H1 (cell line): ENCODE data around the gene OR10A2. TPM values are rescaled to one million over a fixed set of nuclear protein-coding genes. Genes with fewer than 3 reads are reported as not detected.

Experiments
- SIRT6 ChIP-seq: IDR thresholded peaks from one replicate; pipeline ENCODE4 v1.7.1; 2012; ENCODE audit warnings: low read length, inconsistent platforms
- SUZ12 ChIP-seq: fragments of 200-600 bp; sonication (generic); IDR thresholded peaks from 2 replicates; pipeline ENCODE4 v1.6.1; 2012; ENCODE audit warnings: mild to moderate bottlenecking, inconsistent platforms, low read length, moderate library complexity, mixed read lengths
- polyA plus RNA-seq, 7 experiments: library from polyadenylated mRNA; depleted of rRNA in 3 of 7; stranded (reverse) in 5 of 7; unstranded in 2 of 7; fragments of >200 nt in 5 of 7; fragments of 200-250 nt in 2 of 7; gene quantifications; 1 replicate in 5 of 7; 2 replicates in 1 of 7; 4 replicates in 1 of 7; pipeline versions ENCODE4 v1.2.1 to v1.2.3, GENCODE V29; 2011 to 2013; ENCODE audit warnings: missing spikeins in 2 of 7, mixed read lengths in 2 of 7
- total RNA-seq: library from RNA; stranded (reverse); fragmentation: NEBNext Ultra II Directional; extraction: Animal tissue kit (Norgen Biotek cat#: 25700); gene quantifications from 2 replicates; pipeline ENCODE4 v1.2.1, GENCODE V29; 2021
- TF ChIP-seq, protein P1 (sequence below): IDR thresholded peaks from 2 replicates; pipeline ENCODE4 v1.6.1; 2012; ENCODE audit warnings: low read length, inconsistent platforms

Gene OR10A2
- total and polyA plus RNA-seq, 2 of the 8 experiments (the other 6 are each of a cell fraction or from before 2014, with no cell fraction given): not detected

DNA sequence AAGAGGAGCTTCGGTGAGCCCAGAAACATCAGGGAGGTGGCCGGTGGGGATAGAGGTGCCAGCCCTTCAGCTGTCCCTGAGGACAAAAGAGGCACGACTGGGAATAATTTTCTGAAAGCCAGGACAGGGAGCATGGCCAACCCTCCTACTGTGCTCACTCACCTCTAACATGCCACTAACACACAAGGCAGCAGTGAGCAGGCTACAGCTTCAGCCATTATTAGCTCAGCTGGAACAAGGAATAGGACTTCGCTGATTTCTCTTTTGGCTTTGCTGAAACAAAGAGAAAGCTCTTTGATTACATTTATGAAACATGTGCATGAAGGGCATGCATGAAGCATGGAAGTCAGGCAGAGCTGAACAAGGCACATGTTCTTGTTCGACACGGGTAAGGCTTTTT is 29.5 kb upstream of the OR10A2 start (continued):
- TF ChIP-seq, protein P1, sequence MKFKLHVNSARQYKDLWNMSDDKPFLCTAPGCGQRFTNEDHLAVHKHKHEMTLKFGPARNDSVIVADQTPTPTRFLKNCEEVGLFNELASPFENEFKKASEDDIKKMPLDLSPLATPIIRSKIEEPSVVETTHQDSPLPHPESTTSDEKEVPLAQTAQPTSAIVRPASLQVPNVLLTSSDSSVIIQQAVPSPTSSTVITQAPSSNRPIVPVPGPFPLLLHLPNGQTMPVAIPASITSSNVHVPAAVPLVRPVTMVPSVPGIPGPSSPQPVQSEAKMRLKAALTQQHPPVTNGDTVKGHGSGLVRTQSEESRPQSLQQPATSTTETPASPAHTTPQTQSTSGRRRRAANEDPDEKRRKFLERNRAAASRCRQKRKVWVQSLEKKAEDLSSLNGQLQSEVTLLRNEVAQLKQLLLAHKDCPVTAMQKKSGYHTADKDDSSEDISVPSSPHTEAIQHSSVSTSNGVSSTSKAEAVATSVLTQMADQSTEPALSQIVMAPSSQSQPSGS: no peak
- TF ChIP-seq SUZ12 (no peak), SIRT6 (no peak)
